NCI-H2227 (cell line): ENCODE measurements around the gene JAK3.
A peak's percentile ranks its signal among the peaks of the same experiment; 100 is the strongest.
"Not testable (repeated sequence)": the region's sequence is repeated elsewhere in the genome, so short reads cannot be mapped to it uniquely, and the experiment has no call there.

Experiments used
- DNase-seq: peaks from one replicate; lab custom pipeline; 2025; ENCODE audit not compliant: unreplicated experiment; lab: John Stamatoyannopoulos, UW

JAK3 gene

DNA sequence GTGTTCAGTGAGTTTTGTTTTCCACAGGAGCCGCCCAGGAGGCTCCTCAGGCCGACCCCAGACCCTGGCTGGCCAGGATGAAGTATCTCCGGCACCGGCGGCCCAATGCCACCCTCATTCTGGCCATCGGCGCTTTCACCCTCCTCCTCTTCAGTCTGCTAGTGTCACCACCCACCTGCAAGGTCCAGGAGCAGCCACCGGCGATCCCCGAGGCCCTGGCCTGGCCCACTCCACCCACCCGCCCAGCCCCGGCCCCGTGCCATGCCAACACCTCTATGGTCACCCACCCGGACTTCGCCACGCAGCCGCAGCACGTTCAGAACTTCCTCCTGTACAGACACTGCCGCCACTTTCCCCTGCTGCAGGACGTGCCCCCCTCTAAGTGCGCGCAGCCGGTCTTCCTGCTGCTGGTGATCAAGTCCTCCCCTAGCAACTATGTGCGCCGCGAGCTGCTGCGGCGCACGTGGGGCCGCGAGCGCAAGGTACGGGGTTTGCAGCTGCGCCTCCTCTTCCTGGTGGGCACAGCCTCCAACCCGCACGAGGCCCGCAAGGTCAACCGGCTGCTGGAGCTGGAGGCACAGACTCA, 40.0 kb downstream of the JAK3 start:
- DNase-seq, result peak; percentile 35

DNA sequence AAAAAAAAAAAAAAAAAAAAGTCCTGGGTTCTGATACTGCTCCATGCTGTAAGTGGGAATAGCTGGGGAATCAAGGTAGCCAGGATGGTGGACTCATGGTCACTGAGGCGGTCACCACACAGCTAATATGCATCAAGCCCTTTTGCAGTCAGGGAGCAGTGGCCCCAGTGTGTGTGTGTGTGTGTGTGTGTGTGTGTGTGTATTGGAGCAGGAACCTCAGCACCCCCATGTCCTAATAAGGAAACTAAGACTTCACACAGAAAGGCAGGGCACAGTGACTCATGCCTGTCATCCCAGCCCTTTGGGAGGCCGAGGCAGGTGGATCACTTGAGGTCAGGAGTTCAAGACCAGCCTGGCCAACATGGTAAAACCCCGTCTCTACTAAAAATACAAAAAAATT, 40.8 kb downstream of the JAK3 start:
- no peak for DNase-seq

DNA sequence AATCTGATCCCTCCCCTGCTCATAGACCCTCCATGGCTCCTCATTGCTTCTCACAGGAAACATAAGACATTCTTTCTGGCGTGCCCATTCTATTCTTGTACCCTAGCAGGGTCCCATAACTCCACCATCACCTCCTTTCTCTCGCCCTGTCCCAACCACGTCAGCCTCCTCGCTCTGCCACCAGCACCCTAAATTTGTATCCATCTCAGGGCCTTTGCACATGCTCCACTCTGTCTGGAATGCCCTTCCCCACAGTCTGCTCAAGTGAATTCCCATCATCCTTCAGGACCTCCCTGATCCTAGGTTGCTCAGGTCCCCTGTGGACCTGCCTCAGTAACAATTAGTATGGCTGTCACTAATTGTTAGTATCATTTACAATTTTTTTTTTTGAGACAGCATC, 42.4 kb downstream of the JAK3 start:
- no peak for DNase-seq

DNA sequence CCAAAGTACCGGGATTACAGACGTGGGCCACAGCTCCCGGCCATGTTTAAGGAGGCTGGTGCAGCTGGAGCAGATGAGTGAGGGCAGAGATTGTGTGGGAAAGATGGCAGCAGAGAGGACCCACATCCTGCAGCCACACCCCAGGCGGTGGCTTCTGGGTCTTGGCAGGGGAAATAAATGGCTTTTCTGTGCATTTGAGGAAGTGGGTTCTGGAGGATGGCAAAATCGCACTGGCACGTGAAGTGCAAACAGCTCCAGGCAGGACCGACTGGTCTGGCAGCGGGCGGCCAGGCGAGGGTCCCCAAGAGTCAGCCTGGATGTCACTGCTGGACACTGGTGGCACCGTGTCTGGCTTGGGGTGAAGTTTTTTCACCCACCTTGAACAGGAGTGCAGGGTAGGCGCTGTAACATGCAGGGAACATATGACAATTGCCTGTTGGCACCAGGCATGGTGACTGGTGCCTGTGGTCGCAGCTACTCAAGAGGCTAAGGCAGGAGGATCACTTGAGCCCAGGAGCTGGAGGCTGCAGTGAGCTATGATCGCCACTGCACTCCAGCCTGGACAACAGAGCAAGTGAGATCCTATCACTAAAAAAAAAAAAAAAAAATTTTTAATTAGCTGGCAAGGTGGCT, 44.4 kb downstream of the JAK3 start:
- DNase-seq, result no peak

DNA sequence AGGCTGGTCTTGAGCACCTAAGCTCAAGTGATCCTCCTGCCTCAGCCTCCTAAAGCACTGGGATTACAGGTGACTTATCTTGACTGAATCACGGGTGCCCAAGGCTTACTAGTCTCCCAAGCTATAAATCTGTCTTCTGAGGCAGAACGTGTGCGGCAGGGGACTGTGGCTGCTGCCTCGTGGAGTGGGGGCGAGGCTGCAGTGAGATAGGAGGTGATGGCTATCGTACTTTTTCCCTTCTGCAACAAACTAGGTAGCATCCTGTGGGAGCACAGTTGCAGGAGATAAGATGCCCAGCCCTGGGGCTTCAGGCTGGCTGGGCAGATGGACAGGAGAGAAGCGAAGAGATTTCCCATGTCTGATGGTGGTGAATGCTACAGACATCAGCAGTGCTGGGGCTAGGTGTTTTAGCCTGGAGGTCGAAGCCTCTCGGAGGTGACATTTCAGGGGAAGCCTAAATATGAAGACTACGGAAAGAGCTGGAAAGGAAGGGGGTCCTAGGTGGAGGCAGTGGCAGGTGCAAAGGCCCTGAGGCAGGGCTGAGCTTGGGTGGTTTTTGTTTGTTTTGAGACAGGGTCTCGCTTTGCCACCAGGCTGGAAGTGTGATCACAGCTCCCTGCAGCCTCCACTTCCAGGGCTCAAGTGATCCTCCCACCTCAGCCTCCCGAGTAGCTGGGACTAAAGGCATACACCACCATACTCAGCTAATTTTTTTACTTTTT, 45.5 kb downstream of the JAK3 start:
- DNase-seq, result no peak

DNA sequence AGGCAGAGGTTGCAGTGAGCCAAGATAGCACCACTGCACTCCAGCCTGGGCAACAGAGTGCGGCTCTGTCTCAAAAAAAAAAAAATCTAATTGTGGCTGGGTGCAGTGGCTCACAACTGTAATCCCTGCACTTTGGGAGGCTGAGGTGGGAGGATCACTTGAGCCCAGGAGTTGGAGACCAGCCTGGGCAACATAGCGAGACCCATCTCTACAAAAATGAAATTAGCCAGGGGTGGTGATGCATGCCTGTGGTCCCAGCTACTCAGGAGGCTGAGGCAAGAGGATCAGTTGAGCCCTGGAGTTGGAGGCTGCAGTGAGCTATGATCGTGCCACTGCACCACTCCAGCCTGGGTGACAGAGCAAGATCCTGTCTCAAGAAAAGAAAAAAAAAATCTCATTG, 49.2 kb downstream of the JAK3 start:
- not testable (repeated sequence) for DNase-seq

DNA sequence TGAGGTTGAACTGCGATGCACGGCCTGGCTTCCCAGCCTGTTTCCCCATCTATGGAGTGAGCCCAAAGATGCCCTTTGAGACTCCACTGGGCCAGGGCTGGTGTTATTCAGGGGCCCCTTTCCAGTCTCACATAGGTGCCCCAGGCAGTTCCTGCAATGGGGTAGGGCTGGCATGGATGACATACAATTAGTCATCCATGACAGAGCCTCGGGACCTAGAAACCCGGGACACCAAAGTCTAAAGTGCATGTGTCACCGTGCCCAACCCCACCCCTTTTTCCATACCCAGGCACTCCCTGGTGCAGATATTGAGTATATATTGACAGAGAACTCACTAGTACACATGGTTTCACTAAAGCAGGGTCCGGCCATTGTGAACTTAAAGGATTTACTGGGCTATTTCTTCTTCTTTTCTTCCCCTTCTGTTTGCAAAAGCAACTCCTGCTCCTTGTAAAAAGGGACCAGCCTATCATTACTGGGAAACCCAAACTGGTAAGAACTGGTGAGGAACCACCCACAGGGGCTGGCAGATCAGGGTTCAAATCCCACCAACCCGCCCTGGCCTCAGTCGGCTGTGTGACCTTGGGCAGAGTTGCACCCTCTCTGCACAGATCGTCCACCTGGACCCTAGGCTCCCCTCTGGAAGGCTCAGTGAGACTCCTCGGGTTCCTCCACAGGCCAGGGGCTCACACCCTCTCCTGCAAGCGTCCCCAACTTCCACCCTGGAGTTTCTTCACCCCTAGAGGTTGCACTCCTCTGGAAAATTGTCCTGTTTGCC, 50.2 kb downstream of the JAK3 start:
- DNase-seq, result no peak

DNA sequence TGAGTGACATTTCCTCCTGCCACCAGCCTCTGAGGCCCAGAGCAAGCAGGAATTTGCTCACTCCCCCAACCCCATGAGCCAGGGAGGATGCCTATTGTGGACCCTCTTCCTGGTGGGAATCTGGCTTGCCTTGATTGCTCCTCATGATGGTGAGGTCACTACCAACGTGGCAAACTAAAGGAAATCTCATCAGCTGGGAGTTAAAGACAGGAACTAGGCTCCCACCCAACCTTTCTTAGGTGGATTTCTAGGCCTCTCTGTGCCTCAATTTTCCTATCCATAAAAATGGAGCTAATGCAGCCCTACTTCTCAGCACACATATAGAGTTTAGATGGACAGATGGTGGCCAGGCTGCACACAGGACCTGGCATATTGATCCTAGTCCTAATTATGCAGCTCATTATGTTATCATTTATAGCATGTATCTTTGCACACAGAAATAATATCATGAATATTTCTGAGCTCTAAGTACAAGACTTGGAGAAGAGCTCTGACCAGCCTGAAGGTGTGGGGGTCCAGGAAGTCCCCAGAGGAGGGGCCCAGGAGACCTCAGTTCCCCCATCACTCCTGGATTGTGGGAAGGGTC, 50.9 kb downstream of the JAK3 start:
- no peak for DNase-seq

DNA sequence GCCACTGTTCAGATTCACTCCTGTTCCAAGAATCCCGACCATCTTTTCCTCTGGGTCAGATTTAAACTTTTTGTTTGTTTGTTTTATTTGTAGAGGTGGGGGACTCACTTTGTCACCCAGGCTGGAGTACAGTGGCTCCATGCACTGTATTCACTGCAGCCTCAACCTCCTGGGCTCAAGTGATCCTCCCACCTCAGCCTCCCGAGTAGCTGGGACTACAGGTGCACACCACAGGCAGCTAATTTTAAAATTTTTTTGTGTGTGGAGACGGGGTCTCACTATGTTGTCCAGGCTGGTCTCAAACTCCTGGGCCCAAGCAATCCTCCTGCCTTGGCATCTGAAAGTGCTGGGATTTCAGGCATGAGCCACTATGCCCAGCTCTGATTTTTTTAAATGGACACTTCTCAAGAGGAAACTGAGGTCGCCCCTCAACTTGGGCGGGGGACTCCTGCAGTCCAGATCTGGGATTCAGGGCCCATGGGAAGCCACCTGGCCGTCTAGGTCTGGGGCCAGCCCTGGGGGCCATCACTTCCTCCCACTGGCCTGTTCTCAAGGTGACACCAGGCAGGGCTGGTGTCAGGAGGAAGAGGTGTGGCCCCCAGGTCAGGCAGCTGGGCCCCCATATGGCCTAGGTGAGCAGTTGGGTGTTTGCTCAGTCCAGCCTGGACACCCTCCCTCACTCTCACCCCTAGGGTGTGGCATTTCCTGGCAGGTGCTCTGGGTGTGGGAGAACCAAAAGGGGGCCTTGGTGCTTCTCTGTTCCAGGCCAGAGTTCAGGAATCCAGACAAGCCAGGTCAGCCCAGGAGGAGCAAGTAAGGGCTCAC, 51.6 kb downstream of the JAK3 start:
- no peak for DNase-seq

DNA sequence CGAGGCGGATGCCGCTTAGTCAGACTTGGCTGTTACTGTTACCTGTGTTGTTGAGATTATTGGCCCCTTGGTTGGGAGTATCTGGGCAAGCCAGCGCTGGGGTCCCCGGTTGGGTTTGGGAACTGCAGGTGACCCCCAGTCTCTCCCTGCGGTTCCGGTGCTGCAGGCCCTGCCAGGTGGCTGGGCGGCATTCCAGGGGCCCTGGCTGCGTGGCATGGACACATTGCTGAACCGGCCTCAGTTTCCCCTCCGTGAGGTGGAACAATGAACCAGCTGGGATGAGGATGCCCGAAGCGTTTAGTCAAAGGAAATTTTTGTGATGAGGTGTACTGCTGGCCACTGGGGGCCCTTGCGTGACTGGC, 52.3 kb downstream of the JAK3 start:
- DNase-seq, result no peak

DNA sequence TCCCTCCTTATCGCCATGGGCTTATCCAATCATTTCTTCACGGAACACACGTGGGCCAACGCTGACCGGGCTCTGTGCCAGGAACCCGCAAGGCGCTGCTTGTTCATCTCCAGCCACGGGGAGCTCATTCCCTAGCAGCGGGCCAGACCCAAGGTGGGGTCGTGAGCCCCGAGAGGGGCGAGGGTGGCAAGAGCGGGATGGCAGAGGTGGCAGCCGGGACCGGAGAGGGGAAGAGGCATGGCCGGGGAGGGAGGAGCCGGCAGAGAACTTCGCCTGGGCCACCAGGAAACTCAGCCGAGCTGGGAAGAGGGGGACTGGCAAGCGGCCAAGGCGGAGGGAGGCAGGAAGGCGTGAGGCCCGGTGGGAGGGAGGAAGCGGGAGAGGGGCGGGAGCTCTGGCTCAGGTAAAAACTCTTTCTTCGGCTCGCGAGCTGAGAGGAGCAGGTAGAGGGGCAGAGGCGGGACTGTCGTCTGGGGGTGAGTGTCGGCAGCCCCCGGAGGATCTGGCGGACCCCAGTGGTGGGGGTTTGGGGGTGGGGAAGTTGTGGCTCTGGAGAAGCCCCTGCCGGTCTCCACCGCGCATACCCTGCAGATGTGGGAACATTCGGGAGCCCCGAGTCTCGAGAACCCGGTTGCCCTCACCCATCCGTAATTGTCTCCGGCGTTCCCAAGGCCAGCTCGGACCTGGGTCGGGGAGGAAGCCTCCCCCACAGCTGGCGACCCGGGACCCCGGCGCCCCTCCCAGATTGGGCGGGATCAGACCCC, 52.9 kb downstream of the JAK3 start, which contains the start of gene B3GNT3:
Gene B3GNT3, plus strand, starts transcription at position 408 of the 764 bp plus-strand sequence. CDS start 12,670 bp downstream, outside the sequence.
- peak; percentile 24 for DNase-seq

DNA sequence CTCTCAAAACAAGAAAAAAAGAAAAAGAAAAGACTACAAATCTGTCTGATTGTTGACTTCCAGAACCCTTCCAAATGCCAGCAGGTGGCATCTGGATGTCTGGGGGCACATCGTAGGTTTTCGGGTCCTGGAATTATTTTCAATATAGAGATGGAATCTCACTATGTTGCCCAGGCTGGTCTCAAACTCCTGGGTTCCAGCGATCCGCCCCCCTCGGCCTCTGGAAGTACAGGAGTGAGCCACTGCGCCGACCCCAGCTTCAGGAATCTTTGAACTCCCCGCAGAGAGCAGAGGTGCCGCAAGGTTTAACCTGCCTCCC, 53.4 kb downstream of the JAK3 start:
- DNase-seq, result no peak

DNA sequence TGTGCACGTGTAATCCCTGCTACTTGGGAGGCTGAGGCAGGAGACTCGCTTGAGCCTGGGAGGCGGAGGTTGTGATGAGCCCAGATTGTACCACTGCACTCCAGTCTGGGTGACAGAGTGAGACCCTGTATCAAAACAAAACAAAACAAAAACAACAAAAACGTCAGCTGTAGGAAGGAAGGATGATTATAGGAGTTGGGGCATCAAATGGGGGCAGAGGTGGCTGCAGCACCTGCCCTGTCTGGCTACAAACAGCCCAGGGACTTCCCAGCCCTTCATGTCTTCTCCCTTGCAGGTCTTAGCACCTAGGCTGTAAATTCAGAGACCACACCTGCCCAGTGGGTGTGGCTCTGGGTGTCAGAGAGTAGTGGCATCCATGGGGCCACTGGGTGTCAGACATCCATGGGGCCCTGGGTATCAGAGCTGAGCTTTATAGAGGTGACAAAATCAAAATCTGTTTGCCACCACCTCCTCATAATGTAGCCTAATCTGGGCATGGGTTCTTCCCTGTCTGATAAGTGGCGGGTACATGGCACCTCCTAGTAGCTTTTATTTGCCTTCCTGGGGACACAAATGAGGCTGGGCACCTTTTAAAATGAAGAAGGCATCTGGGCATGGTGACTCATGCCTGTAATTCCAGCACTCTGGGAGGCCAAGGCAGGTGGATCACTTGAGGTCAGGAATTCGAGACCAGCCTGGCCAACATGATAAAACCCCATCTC, 57.6 kb downstream of the JAK3 start:
- no peak for DNase-seq

DNA sequence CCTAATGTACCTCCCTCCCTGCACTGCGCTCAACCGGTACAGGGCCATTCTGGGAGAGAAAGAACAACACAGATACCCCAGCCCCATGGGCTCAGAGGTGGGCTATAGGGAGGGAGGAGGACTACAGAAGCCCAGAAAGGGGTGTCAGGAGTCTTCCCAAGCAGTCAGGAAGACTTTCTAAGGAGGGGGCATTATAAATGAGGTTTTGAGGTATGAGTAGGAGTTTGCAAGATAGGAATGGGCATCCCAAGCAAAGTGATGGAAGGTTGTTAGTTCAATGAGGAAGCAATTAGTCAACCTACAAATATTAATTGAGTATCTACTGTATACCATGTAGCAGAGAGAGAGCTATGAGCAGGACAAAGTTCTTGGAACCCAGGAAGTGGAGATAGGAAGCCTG, 59.1 kb downstream of the JAK3 start:
- DNase-seq, result no peak

DNA sequence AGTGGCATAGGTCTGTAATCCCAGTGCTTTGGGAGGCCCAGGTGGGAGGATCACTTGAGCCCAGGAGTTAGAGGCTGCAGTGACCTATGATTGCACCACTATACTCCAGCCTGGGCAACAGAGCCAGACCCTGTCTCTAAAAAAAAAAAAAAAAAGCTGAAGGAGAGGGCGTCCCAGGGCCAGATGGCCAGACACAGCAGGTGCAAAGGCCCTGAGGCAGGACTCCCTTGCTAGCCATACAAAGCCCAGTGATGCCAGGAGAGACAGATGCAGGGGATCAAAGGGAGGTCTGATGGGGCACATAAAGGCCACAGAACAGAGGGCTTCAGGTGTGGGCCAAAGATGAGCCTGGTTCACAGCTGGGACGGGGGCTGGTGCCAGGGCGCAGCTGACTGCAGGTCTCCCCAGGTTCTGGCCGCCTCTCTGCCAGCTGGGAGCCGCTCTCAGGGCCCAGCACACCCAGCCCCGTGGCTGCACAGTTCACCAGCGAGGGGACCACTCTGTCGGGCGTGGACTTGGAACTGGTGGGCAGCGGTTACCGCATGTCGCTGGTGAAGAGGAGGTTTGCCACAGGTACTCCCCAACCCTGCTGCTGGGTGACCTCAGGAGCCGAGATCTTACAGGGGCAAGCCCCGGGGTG, 60.4 kb downstream of the JAK3 start:
- no peak for DNase-seq

DNA sequence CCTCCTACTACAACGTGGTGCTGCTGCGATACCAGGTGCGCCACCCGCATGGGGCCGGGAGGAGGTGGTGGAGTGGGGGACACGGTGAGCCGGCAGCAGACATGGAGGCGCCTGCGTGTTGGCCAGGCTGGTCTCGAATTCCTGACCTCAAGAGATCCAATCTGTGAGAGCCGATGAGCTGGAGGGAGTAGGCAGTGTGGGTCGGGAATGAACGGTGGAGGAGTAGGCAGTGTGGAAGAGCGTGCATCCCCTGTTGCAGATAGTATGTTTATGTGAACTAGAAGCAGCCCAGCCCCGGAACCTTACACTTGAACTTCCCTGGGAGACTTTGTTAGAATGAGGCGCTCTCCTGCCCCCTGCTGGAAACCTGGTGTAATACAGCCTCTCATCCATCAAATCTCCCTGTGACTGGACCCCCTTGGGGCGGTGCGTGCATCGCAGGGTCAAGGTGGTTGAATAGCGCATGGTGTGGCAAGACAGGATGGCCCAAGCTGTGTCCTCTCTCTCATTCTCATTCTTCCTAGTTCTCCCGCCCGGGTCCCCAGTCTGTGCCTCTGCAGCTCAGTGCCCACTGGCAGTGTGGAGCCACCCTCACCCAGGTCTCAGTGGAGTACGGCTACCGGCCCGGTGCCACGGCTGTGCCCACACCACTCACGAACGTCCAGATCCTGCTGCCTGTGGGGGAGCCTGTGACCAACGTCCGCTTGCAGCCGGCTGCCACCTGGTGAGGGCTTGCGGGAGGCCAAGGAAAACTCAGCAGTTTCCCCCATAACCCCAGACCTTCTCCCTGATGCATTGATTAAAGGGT, 63.4 kb downstream of the JAK3 start:
- DNase-seq, result peak; percentile 75

DNA sequence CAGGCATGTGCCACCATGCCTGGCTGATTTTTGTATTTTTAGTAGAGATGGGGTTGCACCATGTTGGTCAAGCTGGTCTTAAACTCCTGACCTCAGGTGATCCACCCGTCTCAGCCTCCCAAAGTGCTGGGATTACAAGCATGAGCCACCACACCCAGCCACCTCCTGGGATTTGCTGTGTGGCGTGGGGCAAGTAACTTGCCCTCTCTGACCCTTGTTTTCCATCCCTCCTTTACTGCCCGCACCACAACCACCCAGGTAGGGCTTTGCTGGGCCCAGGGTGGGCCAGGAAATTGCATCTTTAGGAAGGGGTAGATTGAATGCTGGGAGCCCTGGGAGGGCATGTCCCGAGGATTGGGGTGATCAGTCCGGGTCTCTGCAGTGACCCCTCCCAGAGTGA, 64.1 kb downstream of the JAK3 start:
- not testable (repeated sequence) for DNase-seq

DNA sequence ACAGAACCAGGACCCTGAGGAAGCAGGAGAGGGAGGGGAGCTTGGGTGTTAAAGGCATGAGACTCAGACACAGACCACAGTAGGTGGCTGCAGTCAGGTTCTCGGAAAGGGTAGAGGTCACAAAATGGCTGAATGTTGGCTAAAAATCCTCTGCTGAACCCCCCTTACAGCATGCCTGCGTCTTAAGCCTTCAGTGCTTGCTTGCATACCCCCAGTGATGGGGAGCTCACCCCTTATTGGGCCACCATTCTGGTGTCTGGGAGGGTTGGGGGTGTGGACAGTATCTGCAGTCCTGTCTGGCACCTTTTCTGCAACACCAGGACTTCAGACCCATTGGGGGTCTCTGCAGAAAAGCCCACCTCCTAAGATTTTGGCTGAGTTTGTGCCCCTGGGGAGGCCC, 67.0 kb downstream of the JAK3 start:
- no peak for DNase-seq
